ENCODE data around the gene GBP1. TPM values are rescaled to one million over a fixed set of nuclear protein-coding genes. Genes with fewer than 3 reads are reported as not detected.
"Not testable (repeated sequence)": the region's sequence is repeated elsewhere in the genome, so short reads cannot be mapped to it uniquely, and the experiment has no call there.

The GBP1 gene
- total and polyA plus RNA-seq, 10 of the 15 experiments (the other 5 are each of a cell fraction or from before 2014, with no cell fraction given), result 1.5 to 8.7 (median 5.0) TPM

GRCh38 chr1:89080068-89080467 lies 15.1 kb upstream of the GBP1 start:
- H3K79me2 ChIP-seq (ENCODE audit: control insufficient read depth, insufficient read depth, low read length); H3K4me3 ChIP-seq; H3K27me3 ChIP-seq (replicated peaks in 1 of 2; ENCODE audit: control insufficient read depth in 2 of 2, insufficient read depth in 2 of 2, low read length in 1 of 2); ATAC-seq; H3K9me3 ChIP-seq (replicated peaks; ENCODE audit: control insufficient read depth, insufficient read depth, low read length); H4K20me1 ChIP-seq (ENCODE audit: control insufficient read depth, insufficient read depth); in situ Hi-C loops (cut with MboI); DNase-seq (ENCODE audit: low read depth, low spot score); H3K9ac ChIP-seq (ENCODE audit: control insufficient read depth, insufficient read depth, low read length); H3K4me2 ChIP-seq (ENCODE audit: control insufficient read depth, insufficient read depth); BruUV-seq (replicated peaks); H3K36me3 ChIP-seq (ENCODE audit: control insufficient read depth in 2 of 2, insufficient read depth in 2 of 2, low read length in 1 of 2); H3K27ac ChIP-seq (ENCODE audit: control insufficient read depth, insufficient read depth); intact Hi-C loops (cut with micrococcal nuclease; ENCODE audit: unreplicated experiment); H2AFZ ChIP-seq (ENCODE audit: control insufficient read depth, low read depth, low read length); H3K4me1 ChIP-seq (ENCODE audit: control insufficient read depth, insufficient read depth, low read length); POLR2A ChIA-PET; FAIRE-seq: not testable (repeated sequence)
- SMC1A ChIA-PET (ENCODE audit: uncharacterized antibody, unreplicated experiment), result interaction anchor here (1.0 to 2.0 kb wide), 4 partner anchors 11 to 767 kb away, joined by 3 to 15 read pairs (median 6); partner anchors contain the start of gene GBP1
- TF ChIP-seq ZBTB33 (IDR thresholded peaks at IDR 0.05), result peak; percentile 87; the same call in 1 of the 2 replicates
- 81% methylated on average over 7 of the region's 7 CpGs for WGBS (ENCODE audit: insufficient coverage, insufficient replicate concordance, low lambda C conversion rate, missing lambda C conversion rate)
- CTCF ChIA-PET, result interaction anchor here (1.2 to 1.7 kb wide), 2 partner anchors 69 to 196 kb away, joined by 3 to 5 read pairs; no protein-coding TSS in a partner anchor
- RAD21 ChIA-PET (ENCODE audit: unreplicated experiment), result interaction anchor here (1.3 to 1.8 kb wide), 2 partner anchors 15 to 118 kb away, joined by 3 to 5 read pairs; partner anchors contain the start of gene GBP1

- POLR2A ChIA-PET; H3K79me2 ChIP-seq (ENCODE audit: control insufficient read depth, insufficient read depth, low read length); FAIRE-seq; H2AFZ ChIP-seq (ENCODE audit: control insufficient read depth, low read depth, low read length); H3K4me2 ChIP-seq (ENCODE audit: control insufficient read depth, insufficient read depth); in situ Hi-C loops (cut with MboI); H3K4me1 ChIP-seq (ENCODE audit: control insufficient read depth, insufficient read depth, low read length); H4K20me1 ChIP-seq (ENCODE audit: control insufficient read depth, insufficient read depth); H3K27ac ChIP-seq (ENCODE audit: control insufficient read depth, insufficient read depth); ATAC-seq; H3K9me3 ChIP-seq (replicated peaks; ENCODE audit: control insufficient read depth, insufficient read depth, low read length); intact Hi-C loops (cut with micrococcal nuclease; ENCODE audit: unreplicated experiment); SMC1A ChIA-PET (ENCODE audit: uncharacterized antibody, unreplicated experiment); H3K27me3 ChIP-seq (replicated peaks in 1 of 2; ENCODE audit: control insufficient read depth in 2 of 2, insufficient read depth in 2 of 2, low read length in 1 of 2); H3K36me3 ChIP-seq (ENCODE audit: control insufficient read depth in 2 of 2, insufficient read depth in 2 of 2, low read length in 1 of 2); H3K9ac ChIP-seq (ENCODE audit: control insufficient read depth, insufficient read depth, low read length); BruUV-seq (replicated peaks); DNase-seq (ENCODE audit: low read depth, low spot score); RAD21 ChIA-PET (ENCODE audit: unreplicated experiment); H3K4me3 ChIP-seq: not testable (repeated sequence)
- CTCF ChIA-PET, result interaction anchor here (0.7 kb wide), 1 partner anchor 1079 kb away, joined by 3 read pairs; no protein-coding TSS in a partner anchor
- 70% methylated on average over 7 of the region's 8 CpGs for WGBS (ENCODE audit: insufficient coverage, insufficient replicate concordance, low lambda C conversion rate, missing lambda C conversion rate)
These were observed 7.6 kb upstream of the GBP1 start for GRCh38 chr1:89072466-89073065.
